ENCODE data around the gene SLC29A3.
"Not testable (repeated sequence)": the region's sequence is repeated elsewhere in the genome, so short reads cannot be mapped to it uniquely, and the experiment has no call there.

SLC29A3 gene

GRCh38 chr10:71294856-71295255, 24.2 kb upstream of the SLC29A3 start:
- Histone ChIP-seq H3K79me2 (ENCODE audit: insufficient read depth, low read length) (no peaks in the 10 kb centered on the region), H3K9me2 (replicated peaks; ENCODE audit: insufficient read depth, low read length) (no peaks in the 10 kb centered on the region), H3K9ac (ENCODE audit: low read length) (no peak overlapping the region), H4K20me1 (ENCODE audit: low read depth, low read length) (no peaks in the 10 kb centered on the region), H2AFZ (ENCODE audit: low read depth, low read length, severe bottlenecking) (no peak overlapping the region), H3K27ac (ENCODE audit: low read depth, low read length) (no peak overlapping the region), H3K36me3 (ENCODE audit: low read length) (no peaks in the 10 kb centered on the region), H3K9me3 (ENCODE audit: insufficient read depth, low read length) (no peaks in the 10 kb centered on the region), H3K27me3 (ENCODE audit: low read length) (no peaks in the 10 kb centered on the region), H3F3A (ENCODE audit: insufficient read depth) (no peaks in the 10 kb centered on the region), H3K4me2 (ENCODE audit: low read depth, low read length, poor library complexity, severe bottlenecking) (no peak overlapping the region), H3K4me3 (ENCODE audit: insufficient read depth, low read length, poor library complexity, severe bottlenecking) (no peak overlapping the region)
- TF ChIP-seq, protein P1, sequence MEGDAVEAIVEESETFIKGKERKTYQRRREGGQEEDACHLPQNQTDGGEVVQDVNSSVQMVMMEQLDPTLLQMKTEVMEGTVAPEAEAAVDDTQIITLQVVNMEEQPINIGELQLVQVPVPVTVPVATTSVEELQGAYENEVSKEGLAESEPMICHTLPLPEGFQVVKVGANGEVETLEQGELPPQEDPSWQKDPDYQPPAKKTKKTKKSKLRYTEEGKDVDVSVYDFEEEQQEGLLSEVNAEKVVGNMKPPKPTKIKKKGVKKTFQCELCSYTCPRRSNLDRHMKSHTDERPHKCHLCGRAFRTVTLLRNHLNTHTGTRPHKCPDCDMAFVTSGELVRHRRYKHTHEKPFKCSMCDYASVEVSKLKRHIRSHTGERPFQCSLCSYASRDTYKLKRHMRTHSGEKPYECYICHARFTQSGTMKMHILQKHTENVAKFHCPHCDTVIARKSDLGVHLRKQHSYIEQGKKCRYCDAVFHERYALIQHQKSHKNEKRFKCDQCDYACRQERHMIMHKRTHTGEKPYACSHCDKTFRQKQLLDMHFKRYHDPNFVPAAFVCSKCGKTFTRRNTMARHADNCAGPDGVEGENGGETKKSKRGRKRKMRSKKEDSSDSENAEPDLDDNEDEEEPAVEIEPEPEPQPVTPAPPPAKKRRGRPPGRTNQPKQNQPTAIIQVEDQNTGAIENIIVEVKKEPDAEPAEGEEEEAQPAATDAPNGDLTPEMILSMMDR (IDR thresholded peaks at IDR 0.05; ENCODE audit: insufficient read depth, low read length, poor library complexity, severe bottlenecking): no peak
- no peak for TF ChIP-seq EZH2phosphoT487 (conservative IDR thresholded peaks at IDR 0.05; ENCODE audit: low read length)

DNA sequence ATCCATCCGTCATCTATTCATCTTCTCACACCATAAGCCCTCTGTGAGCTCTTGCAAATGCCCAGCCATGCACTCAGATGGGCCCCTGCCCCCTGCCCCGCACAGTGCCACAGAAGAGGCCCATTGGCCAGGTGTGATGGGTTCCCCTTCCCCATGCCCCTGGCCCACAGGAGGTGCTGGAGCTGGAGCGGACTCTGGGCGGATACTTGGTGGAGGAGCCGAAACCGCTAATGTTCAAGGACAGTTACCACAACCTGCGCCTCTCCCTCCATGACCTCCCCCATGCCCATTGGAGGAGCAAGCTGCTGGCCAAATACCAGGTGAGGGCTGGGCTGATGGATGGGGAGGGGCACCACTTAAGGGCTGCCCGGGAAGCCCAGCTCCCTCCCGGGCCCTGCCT, 23.4 kb upstream of the SLC29A3 start:
- no peaks in the 10 kb centered on the region for H3K9me2 ChIP-seq (replicated peaks; ENCODE audit: insufficient read depth, low read length)
- no peaks in the 10 kb centered on the region for H3K36me3 ChIP-seq (ENCODE audit: low read length)
- TF ChIP-seq EZH2phosphoT487 (conservative IDR thresholded peaks at IDR 0.05; ENCODE audit: low read length): no peak
- TF ChIP-seq, protein P1 (IDR thresholded peaks at IDR 0.05; ENCODE audit: insufficient read depth, low read length, poor library complexity, severe bottlenecking): no peak
- no peaks in the 10 kb centered on the region for H3K79me2 ChIP-seq (ENCODE audit: insufficient read depth, low read length)
- no peak overlapping the region for H3K9ac ChIP-seq (ENCODE audit: low read length)
- H3K9me3 ChIP-seq (ENCODE audit: insufficient read depth, low read length): no peaks in the 10 kb centered on the region
- H3K27me3 ChIP-seq (ENCODE audit: low read length): no peaks in the 10 kb centered on the region
- no peak overlapping the region for H3K4me3 ChIP-seq (ENCODE audit: insufficient read depth, low read length, poor library complexity, severe bottlenecking)
- no peak overlapping the region for H3K4me2 ChIP-seq (ENCODE audit: low read depth, low read length, poor library complexity, severe bottlenecking)
- H3K27ac ChIP-seq (ENCODE audit: low read depth, low read length): no peak overlapping the region
- no peaks in the 10 kb centered on the region for H3F3A ChIP-seq (ENCODE audit: insufficient read depth)
- no peak overlapping the region for H2AFZ ChIP-seq (ENCODE audit: low read depth, low read length, severe bottlenecking)
- H4K20me1 ChIP-seq (ENCODE audit: low read depth, low read length): no peaks in the 10 kb centered on the region

DNA sequence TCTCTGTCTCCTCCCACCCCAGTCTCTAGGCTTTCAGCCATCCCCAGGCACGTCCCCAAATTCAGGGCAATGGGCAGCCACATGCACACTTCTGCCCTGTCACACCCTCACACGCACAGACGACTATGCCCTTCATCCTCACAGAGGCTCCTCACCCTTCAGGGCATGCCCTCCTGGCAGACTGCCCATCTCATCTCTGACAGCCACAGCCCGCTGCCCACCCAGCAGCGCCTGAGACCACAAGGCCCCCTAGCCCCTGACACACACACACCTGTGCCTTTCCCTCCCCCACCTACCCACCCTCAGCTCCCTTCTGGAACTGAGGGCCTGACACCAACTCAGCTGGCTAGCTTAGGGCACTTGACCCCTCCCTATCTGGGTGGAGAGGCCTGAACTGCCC, 23.0 kb upstream of the SLC29A3 start:
- Histone ChIP-seq H3K9me2 (replicated peaks; ENCODE audit: insufficient read depth, low read length) (no peaks in the 10 kb centered on the region), H3K9ac (ENCODE audit: low read length) (no peak overlapping the region), H3K27ac (ENCODE audit: low read depth, low read length) (no peak overlapping the region), H4K20me1 (ENCODE audit: low read depth, low read length) (no peaks in the 10 kb centered on the region), H2AFZ (ENCODE audit: low read depth, low read length, severe bottlenecking) (no peak overlapping the region), H3K4me2 (ENCODE audit: low read depth, low read length, poor library complexity, severe bottlenecking) (no peak overlapping the region), H3K27me3 (ENCODE audit: low read length) (no peaks in the 10 kb centered on the region), H3K36me3 (ENCODE audit: low read length) (no peaks in the 10 kb centered on the region), H3F3A (ENCODE audit: insufficient read depth) (no peaks in the 10 kb centered on the region), H3K4me3 (ENCODE audit: insufficient read depth, low read length, poor library complexity, severe bottlenecking) (no peak overlapping the region), H3K9me3 (ENCODE audit: insufficient read depth, low read length) (no peaks in the 10 kb centered on the region), H3K79me2 (ENCODE audit: insufficient read depth, low read length) (no peaks in the 10 kb centered on the region)
- TF ChIP-seq, protein P1 (IDR thresholded peaks at IDR 0.05; ENCODE audit: insufficient read depth, low read length, poor library complexity, severe bottlenecking): no peak
- no peak for TF ChIP-seq EZH2phosphoT487 (conservative IDR thresholded peaks at IDR 0.05; ENCODE audit: low read length)

DNA sequence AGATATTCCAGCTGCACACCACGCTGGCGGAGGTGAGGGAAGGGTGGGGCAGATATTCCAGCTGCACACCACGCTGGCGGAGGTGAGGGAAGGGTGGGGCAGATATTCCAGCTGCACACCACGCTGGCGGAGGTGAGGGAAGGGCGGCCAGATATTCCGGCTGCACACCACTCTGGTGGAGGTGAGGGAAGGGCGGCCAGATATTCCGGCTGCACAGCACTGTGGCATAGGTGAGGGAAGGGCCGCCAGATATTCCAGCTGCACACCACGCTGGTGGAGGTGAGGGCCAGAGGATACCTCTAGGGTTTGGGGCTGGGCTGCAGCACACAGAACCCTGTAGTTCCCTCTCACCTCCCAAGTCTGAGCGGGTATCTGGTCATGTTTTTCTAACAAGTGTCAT, 22.2 kb upstream of the SLC29A3 start:
- not testable (repeated sequence) for H4K20me1 ChIP-seq (ENCODE audit: low read depth, low read length); H3K9me3 ChIP-seq (ENCODE audit: insufficient read depth, low read length); H2AFZ ChIP-seq (ENCODE audit: low read depth, low read length, severe bottlenecking); H3K4me3 ChIP-seq (ENCODE audit: insufficient read depth, low read length, poor library complexity, severe bottlenecking); H3K27ac ChIP-seq (ENCODE audit: low read depth, low read length); H3K36me3 ChIP-seq (ENCODE audit: low read length); H3K9me2 ChIP-seq (replicated peaks; ENCODE audit: insufficient read depth, low read length); H3F3A ChIP-seq (ENCODE audit: insufficient read depth); H3K4me2 ChIP-seq (ENCODE audit: low read depth, low read length, poor library complexity, severe bottlenecking); H3K27me3 ChIP-seq (ENCODE audit: low read length); H3K9ac ChIP-seq (ENCODE audit: low read length); H3K79me2 ChIP-seq (ENCODE audit: insufficient read depth, low read length)
